Psoas muscle (tissue), 8 donors: ENCODE results near the gene SAMSN1. TPM values are rescaled to one million over a fixed set of nuclear protein-coding genes. Genes with fewer than 3 reads are reported as not detected.

Experiments
- ATAC-seq, 4 donors: fragments of 200-7000 bp; cut with Tn5 transposase; one replicate each; pipeline ENCODE4 v1.9.1; 2020; ENCODE audit warnings: moderate library complexity in 3 of 4, mild to moderate bottlenecking in 2 of 4
- DNase-seq, 2 donors: peaks; one replicate each; pipeline ENCODE4 v3.0.0-alpha.2; 2020
- H3K27ac ChIP-seq: fragments of 200-600 bp; one replicate; pipeline ENCODE4 v1.8.0; 2022
- H3K27me3 ChIP-seq, 3 donors: fragments of 200-600 bp in 1 of 3; one replicate each; pipeline versions ENCODE4 v1.6.1 to v1.8.0; 2013 to 2022; ENCODE audit warnings: low read length in 2 of 3, mild to moderate bottlenecking in 2 of 3, moderate library complexity in 1 of 3; ENCODE audit not compliant: insufficient read depth in 3 of 3
- H3K36me3 ChIP-seq, 2 donors: fragments of 200-600 bp in 1 of 2; one replicate each; pipeline versions ENCODE4 v1.6.1 to v1.8.0; 2013 to 2022; ENCODE audit warnings: low read depth in 1 of 2, mild to moderate bottlenecking in 1 of 2, moderate library complexity in 1 of 2; ENCODE audit not compliant: insufficient read depth in 1 of 2
- H3K4me1 ChIP-seq: fragments of 200-600 bp; one replicate; pipeline ENCODE4 v1.8.0; 2022
- H3K4me3 ChIP-seq: fragments of 200-600 bp; one replicate; pipeline ENCODE4 v1.8.0; 2022; ENCODE audit warnings: mild to moderate bottlenecking
- H3K9me3 ChIP-seq: fragments of 200-600 bp; one replicate; pipeline ENCODE4 v1.8.0; 2022
- CTCF ChIP-seq: fragments of 200-600 bp; IDR thresholded peaks from one replicate; pipeline ENCODE4 v1.8.0; 2022; ENCODE audit warnings: antibody characterized with exemption
- WGBS, 3 donors: extraction: QIAGEN DNeasy Blood & Tissue Kit; methylation state at CpG; one replicate each; pipeline versions ENCODE4 v1.1.6 to v1.1.7; 2013; 5-methylcytosine and 5-hydroxymethylcytosine counted together
- intact Hi-C, 2 donors: fragments of 100-400 bp; cut with DNase I; formaldehyde crosslinking; loops; one replicate each; pipeline versions ENCODE4 v1.11.0 to v1.14.2; 2022
- polyA plus RNA-seq, 3 donors: library from polyadenylated mRNA; stranded (reverse); fragments of 200-250 nt; gene quantifications; one replicate each; pipeline ENCODE4 v1.2.3, GENCODE V29; 2013
- total RNA-seq, 4 donors: library from RNA; stranded (reverse); fragmentation: NEBNext Ultra II Directional in 2 of 4; extraction: Animal tissue kit (Norgen Biotek cat#: 25700) in 2 of 4; gene quantifications; one replicate each; pipeline versions ENCODE4 v1.2.1 to v1.2.4, GENCODE V29; 2021 to 2023
- donor health status: healthy with polysubstance abuse.
- donor health status: DM: no; HTN: no; CAD: no; lungs with moderate emphysema.
- donor health status: Bipolar disorder and iron deficiency.
- donor health status: healthy.
- donor health status: DM: yes; HTN: yes; CAD: no.
- donor health status: DM: no; HTN: no; CAD: no.
- donor health status: DM: no; HTN: no; CAD: no.
- donor health status: DM: yes; HTN: yes; CAD: no.

SAMSN1 gene
- total and polyA plus RNA-seq, 7 donors, result 0.31 to 1.8 (median 0.65) TPM

GRCh38 chr21:14587266-14587665, 41.2 kb upstream of the SAMSN1 start:
- Histone ChIP-seq H3K36me3 (no peaks in the 10 kb centered on the region), H3K4me3 (no peak overlapping the region), H3K4me1 (no peaks in the 10 kb centered on the region), H3K9me3 (no peaks in the 10 kb centered on the region), H3K27me3 (no peaks in the 10 kb centered on the region), H3K27ac (no peak overlapping the region)
- intact Hi-C loops, result no loop called here
- TF ChIP-seq CTCF, result no peak
- ATAC-seq, result no peak
- DNase-seq, result no peak

- H3K4me3 ChIP-seq, result no peak overlapping the region
- H3K4me1 ChIP-seq, result no peaks in the 10 kb centered on the region
- 25 to 44% (median 39%) methylated on average over 1 of the region's 1 CpG for WGBS, 3 donors
- TF ChIP-seq CTCF, result no peak
- no peak for ATAC-seq
- no peak for DNase-seq
- intact Hi-C loops, result no loop called here
- no peaks in the 10 kb centered on the region for H3K27me3 ChIP-seq
- no peaks in the 10 kb centered on the region for H3K36me3 ChIP-seq
- no peaks in the 10 kb centered on the region for H3K9me3 ChIP-seq
- H3K27ac ChIP-seq, result no peak overlapping the region
Measured at GRCh38 chr21:14585122-14585521, 39.0 kb upstream of the SAMSN1 start.

GRCh38 chr21:14584357-14585095, 38.4 kb upstream of the SAMSN1 start:
- 69 to 84% (median 76%) methylated on average over 2 of the region's 2 CpGs for WGBS, 3 donors
- Histone ChIP-seq H3K9me3 (no peaks in the 10 kb centered on the region), H3K27ac (no peak overlapping the region), H3K36me3 (no peaks in the 10 kb centered on the region), H3K4me1 (no peaks in the 10 kb centered on the region), H3K27me3 (no peaks in the 10 kb centered on the region), H3K4me3 (no peak overlapping the region)
- no peak for TF ChIP-seq CTCF
- intact Hi-C loops, result no loop called here
- DNase-seq, result no peak
- ATAC-seq, result no peak

GRCh38 chr21:14583629-14584255, 37.6 kb upstream of the SAMSN1 start:
- no peak for TF ChIP-seq CTCF
- no peaks in the 10 kb centered on the region for H3K36me3 ChIP-seq
- DNase-seq, result no peak
- intact Hi-C loops, result no loop called here
- H3K9me3 ChIP-seq, result no peaks in the 10 kb centered on the region
- 92 to 95% (median 93%) methylated on average over 4 of the region's 4 CpGs for WGBS, 3 donors
- no peak overlapping the region for H3K4me3 ChIP-seq
- no peaks in the 10 kb centered on the region for H3K27me3 ChIP-seq
- H3K4me1 ChIP-seq, result no peaks in the 10 kb centered on the region
- no peak for ATAC-seq
- H3K27ac ChIP-seq, result no peak overlapping the region
